MM.1S (cell line): ENCODE results near the gene BICC1.

Experiments used
- DNase-seq: peaks from one replicate; pipeline ENCODE4 v3.0.0-alpha.2; 2015
- H2AFZ ChIP-seq: fragments of 300-600 bp; sonication (generic); 2 replicates; pipeline ENCODE4 v1.6.0; 2016; ENCODE audit warnings: antibody characterized with exemption, low read length
- H3F3A ChIP-seq: fragments of 300-600 bp; sonication (generic); 2 replicates; pipeline ENCODE4 v1.6.1; 2016; ENCODE audit warnings: mild to moderate bottlenecking, antibody characterized with exemption, low read length, moderate library complexity, mixed read lengths; ENCODE audit not compliant: insufficient read depth
- H3K27ac ChIP-seq: fragments of 300-600 bp; sonication (generic); 2 replicates; pipeline ENCODE4 v1.5.1; 2016; ENCODE audit warnings: mild to moderate bottlenecking, low read length
- H3K27me3 ChIP-seq: fragments of 300-600 bp; sonication (generic); replicated peaks from 2 replicates; pipeline ENCODE4 v1.6.0; 2016; ENCODE audit warnings: low read length; ENCODE audit not compliant: insufficient read depth
- H3K36me3 ChIP-seq: fragments of 300-600 bp; sonication (generic); replicated peaks from 2 replicates; pipeline ENCODE4 v1.6.1; 2016; ENCODE audit warnings: mild to moderate bottlenecking, low read length, mixed read lengths; ENCODE audit not compliant: insufficient read depth
- H3K4me1 ChIP-seq: fragments of 300-600 bp; sonication (generic); 2 replicates; pipeline ENCODE4 v1.6.1; 2016; ENCODE audit warnings: low read length, mixed read lengths
- H3K4me2 ChIP-seq: fragments of 300-600 bp; sonication (generic); 2 replicates; pipeline ENCODE4 v1.6.0; 2016; ENCODE audit warnings: low read depth, low read length
- H3K4me3 ChIP-seq: fragments of 300-600 bp; sonication (generic); 2 replicates; pipeline ENCODE4 v1.5.1; 2016; ENCODE audit warnings: low read length, mixed read lengths
- H3K79me2 ChIP-seq: fragments of 300-600 bp; sonication (generic); 2 replicates; pipeline ENCODE4 v1.6.1; 2016; ENCODE audit warnings: mixed run types, low read length, mixed read lengths
- H3K9ac ChIP-seq: fragments of 300-600 bp; sonication (generic); 2 replicates; pipeline ENCODE4 v1.6.1; 2016; ENCODE audit warnings: low read length, mixed read lengths
- H3K9me2 ChIP-seq: fragments of 300-600 bp; sonication (generic); replicated peaks from 2 replicates; pipeline ENCODE4 v1.6.1; 2016; ENCODE audit warnings: mild to moderate bottlenecking, low read length, mixed read lengths; ENCODE audit not compliant: insufficient read depth
- H3K9me3 ChIP-seq: fragments of 300-600 bp; sonication (generic); replicated peaks from 2 replicates; pipeline ENCODE4 v1.6.1; 2016; ENCODE audit warnings: mild to moderate bottlenecking, low read length, mixed read lengths; ENCODE audit not compliant: insufficient read depth
- H4K20me1 ChIP-seq: fragments of 300-600 bp; sonication (generic); 2 replicates; pipeline ENCODE4 v1.6.1; 2016; ENCODE audit warnings: mild to moderate bottlenecking, low read length, moderate library complexity, mixed read lengths; ENCODE audit not compliant: insufficient read depth
- EZH2 ChIP-seq: fragments of 300-600 bp; sonication (generic); optimal IDR thresholded peaks from 2 replicates; pipeline ENCODE3; 2017; ENCODE audit warnings: low read depth, mild to moderate bottlenecking, antibody characterized with exemption, low read length, mixed read lengths
- EZH2phosphoT487 ChIP-seq: fragments of 300-600 bp; sonication (generic); IDR thresholded peaks from 2 replicates; pipeline ENCODE4 v1.6.1; 2018; ENCODE audit warnings: antibody characterized with exemption, low read length
- TF ChIP-seq, protein P1 (sequence below): fragments of 300-600 bp; sonication (generic); IDR thresholded peaks from 2 replicates; pipeline ENCODE4 v1.5.1; 2016; ENCODE audit warnings: antibody characterized with exemption, low read length, mixed read lengths

The BICC1 gene

DNA sequence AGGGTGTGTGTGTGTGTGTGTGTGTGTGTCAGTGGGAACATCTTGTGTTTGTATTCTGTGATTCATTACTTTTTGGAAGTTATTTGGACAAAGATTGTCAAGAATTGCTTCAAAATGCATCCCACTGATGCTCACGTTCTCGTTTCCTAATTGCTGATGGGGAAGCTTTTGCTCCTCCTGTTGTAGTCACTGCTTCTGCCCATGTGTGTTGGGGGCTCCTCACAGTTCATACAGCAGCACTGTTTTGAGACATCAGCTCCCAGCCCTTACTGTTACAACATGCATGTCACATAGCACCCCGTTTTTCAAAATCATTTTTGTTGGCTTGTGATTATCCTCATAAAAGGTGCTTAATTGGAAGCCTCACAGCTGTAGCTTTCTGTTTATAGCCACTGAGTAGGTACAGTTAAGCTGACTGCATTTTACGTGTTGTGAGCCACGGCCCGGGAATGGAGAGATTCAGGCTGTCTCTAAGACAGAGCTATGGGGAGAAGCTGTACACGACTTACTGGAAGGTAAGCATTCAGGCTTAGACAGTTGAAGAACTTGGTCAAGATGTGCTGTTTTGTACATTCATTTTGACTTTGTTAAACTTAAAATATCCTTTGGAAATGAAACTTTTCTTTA lies 87.4 kb downstream of the BICC1 start:
- no peak overlapping the region for H3K4me2 ChIP-seq
- no peaks in the 10 kb centered on the region for H3K4me1 ChIP-seq
- H3K9ac ChIP-seq: no peak overlapping the region
- no peaks in the 10 kb centered on the region for H3K79me2 ChIP-seq
- no peaks in the 10 kb centered on the region for H3K36me3 ChIP-seq
- H3K27me3 ChIP-seq: no peaks in the 10 kb centered on the region
- H3F3A ChIP-seq: no peaks in the 10 kb centered on the region
- no peak for TF ChIP-seq EZH2
- TF ChIP-seq, protein P1, sequence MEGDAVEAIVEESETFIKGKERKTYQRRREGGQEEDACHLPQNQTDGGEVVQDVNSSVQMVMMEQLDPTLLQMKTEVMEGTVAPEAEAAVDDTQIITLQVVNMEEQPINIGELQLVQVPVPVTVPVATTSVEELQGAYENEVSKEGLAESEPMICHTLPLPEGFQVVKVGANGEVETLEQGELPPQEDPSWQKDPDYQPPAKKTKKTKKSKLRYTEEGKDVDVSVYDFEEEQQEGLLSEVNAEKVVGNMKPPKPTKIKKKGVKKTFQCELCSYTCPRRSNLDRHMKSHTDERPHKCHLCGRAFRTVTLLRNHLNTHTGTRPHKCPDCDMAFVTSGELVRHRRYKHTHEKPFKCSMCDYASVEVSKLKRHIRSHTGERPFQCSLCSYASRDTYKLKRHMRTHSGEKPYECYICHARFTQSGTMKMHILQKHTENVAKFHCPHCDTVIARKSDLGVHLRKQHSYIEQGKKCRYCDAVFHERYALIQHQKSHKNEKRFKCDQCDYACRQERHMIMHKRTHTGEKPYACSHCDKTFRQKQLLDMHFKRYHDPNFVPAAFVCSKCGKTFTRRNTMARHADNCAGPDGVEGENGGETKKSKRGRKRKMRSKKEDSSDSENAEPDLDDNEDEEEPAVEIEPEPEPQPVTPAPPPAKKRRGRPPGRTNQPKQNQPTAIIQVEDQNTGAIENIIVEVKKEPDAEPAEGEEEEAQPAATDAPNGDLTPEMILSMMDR: no peak
- no peak for TF ChIP-seq EZH2phosphoT487
- no peaks in the 10 kb centered on the region for H3K9me2 ChIP-seq
- H4K20me1 ChIP-seq: no peaks in the 10 kb centered on the region
- no peak overlapping the region for H3K27ac ChIP-seq
- no peak overlapping the region for H2AFZ ChIP-seq
- no peaks in the 10 kb centered on the region for H3K9me3 ChIP-seq
- H3K4me3 ChIP-seq: no peak overlapping the region
- no peak for DNase-seq

DNA sequence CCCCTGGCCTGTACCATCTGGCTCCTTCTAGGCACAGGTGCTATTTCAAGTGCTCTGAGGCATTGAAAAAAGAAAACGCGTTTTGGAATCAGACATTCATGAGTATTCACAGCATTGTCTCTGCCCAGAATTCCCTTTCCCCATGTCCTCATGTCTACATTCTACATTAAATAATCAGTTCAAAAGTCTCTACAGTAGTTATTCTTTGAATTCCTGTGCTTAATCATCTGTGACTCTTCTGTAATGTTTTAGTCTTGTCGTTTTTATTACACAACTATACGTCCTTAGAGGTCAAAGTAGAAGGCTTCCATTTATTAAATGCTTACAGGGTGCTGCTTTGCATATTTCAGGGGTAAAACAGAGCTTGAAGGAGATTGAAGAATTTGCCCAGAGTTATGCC lies 95.7 kb downstream of the BICC1 start:
- Histone ChIP-seq H3F3A (no peaks in the 10 kb centered on the region), H3K4me2 (no peak overlapping the region), H2AFZ (no peak overlapping the region), H3K79me2 (no peaks in the 10 kb centered on the region), H3K9ac (no peak overlapping the region), H3K9me2 (no peaks in the 10 kb centered on the region), H3K4me3 (no peak overlapping the region), H3K27ac (no peak overlapping the region), H3K36me3 (no peaks in the 10 kb centered on the region), H3K9me3 (no peaks in the 10 kb centered on the region), H3K27me3 (no peaks in the 10 kb centered on the region), H3K4me1 (no peaks in the 10 kb centered on the region), H4K20me1 (no peaks in the 10 kb centered on the region)
- TF ChIP-seq EZH2 (no peak), EZH2phosphoT487 (no peak)
- TF ChIP-seq, protein P1: no peak
- DNase-seq: no peak

DNA sequence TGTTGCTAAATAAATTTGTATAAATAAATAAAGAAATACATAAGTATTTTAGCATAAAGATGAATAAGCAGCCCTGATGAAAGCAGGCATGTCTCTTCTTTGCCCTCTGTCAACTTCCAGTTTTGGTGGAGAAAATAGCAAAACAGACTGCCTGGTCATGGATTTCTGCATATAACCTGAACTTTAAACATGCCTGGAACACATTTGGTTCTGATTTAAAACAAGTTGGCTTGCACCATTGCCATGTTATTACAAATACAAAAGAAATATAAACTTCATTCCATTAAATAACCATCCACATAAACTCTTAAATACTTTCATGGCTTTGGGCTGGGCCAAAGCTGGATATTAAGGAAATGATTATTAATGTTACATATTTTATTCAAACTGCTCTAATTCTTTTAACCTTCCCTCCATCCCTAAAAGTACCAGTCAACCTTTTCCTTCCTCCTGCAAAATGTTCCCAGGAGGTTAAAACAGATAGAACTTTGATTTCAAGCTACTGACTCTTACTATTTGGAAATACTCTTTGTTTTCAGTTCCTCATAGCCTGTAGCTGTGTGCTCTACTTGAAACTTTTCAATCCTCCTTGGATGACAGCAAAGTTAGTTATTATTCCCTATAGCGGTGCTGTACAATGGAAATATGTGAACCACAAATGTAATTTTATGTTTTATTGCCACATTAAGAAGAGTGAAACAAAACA lies 96.3 kb downstream of the BICC1 start:
- no peak overlapping the region for H3K27ac ChIP-seq
- no peak overlapping the region for H3K9ac ChIP-seq
- TF ChIP-seq, protein P1: no peak
- no peak for TF ChIP-seq EZH2
- H3K4me3 ChIP-seq: no peak overlapping the region
- H3K27me3 ChIP-seq: no peaks in the 10 kb centered on the region
- H2AFZ ChIP-seq: no peak overlapping the region
- no peaks in the 10 kb centered on the region for H3F3A ChIP-seq
- DNase-seq: no peak
- no peaks in the 10 kb centered on the region for H3K79me2 ChIP-seq
- no peak overlapping the region for H3K4me2 ChIP-seq
- H3K4me1 ChIP-seq: no peaks in the 10 kb centered on the region
- no peaks in the 10 kb centered on the region for H3K9me2 ChIP-seq
- H3K36me3 ChIP-seq: no peaks in the 10 kb centered on the region
- H4K20me1 ChIP-seq: no peaks in the 10 kb centered on the region
- no peaks in the 10 kb centered on the region for H3K9me3 ChIP-seq
